Mesendoderm (in vitro differentiated cells): ENCODE data around the gene SMYD1.

Experiments
- DNase-seq: peaks from one replicate; pipeline ENCODE4 v3.0.0; 2013
- H2AK5ac ChIP-seq: 2 replicates; pipeline ENCODE4 v1.6.1; 2013; ENCODE audit warnings: low read length, inconsistent platforms
- H2BK120ac ChIP-seq: 2 replicates; pipeline ENCODE4 v1.6.1; 2013; ENCODE audit warnings: low read depth, mild to moderate bottlenecking, low read length, moderate library complexity, mixed read lengths
- H2BK15ac ChIP-seq: replicated peaks from 2 replicates; pipeline ENCODE4 v1.6.1; 2013; ENCODE audit warnings: low read depth, mild to moderate bottlenecking, moderate library complexity
- H2BK5ac ChIP-seq: 2 replicates; pipeline ENCODE4 v1.6.1; 2013; ENCODE audit warnings: low read length, inconsistent platforms
- H3K18ac ChIP-seq: 2 replicates; pipeline ENCODE4 v1.6.1; 2013; ENCODE audit warnings: mild to moderate bottlenecking, low read length, mixed read lengths
- H3K23ac ChIP-seq: one replicate; pipeline ENCODE4 v1.6.1; 2013; ENCODE audit warnings: low read length
- H3K27ac ChIP-seq: 2 replicates; pipeline ENCODE4 v1.5.1; 2013; ENCODE audit warnings: low read depth, mild to moderate bottlenecking, inconsistent platforms, low read length, moderate library complexity
- H3K27me3 ChIP-seq: 2 replicates; pipeline ENCODE4 v1.6.1; 2013; ENCODE audit warnings: low read length, control low read depth, mild to moderate bottlenecking, inconsistent platforms; ENCODE audit not compliant: insufficient read depth, poor library complexity
- H3K36me3 ChIP-seq: 2 replicates; pipeline ENCODE4 v1.6.1; 2013; ENCODE audit warnings: low read length, inconsistent platforms; ENCODE audit not compliant: control insufficient read depth, insufficient read depth
- H3K4ac ChIP-seq: one replicate; pipeline ENCODE4 v1.6.1; 2013; ENCODE audit warnings: low read depth, mild to moderate bottlenecking, low read length, moderate library complexity
- H3K4me1 ChIP-seq: 2 replicates; pipeline ENCODE4 v1.6.1; 2013; ENCODE audit warnings: low read depth, low read length, inconsistent platforms; ENCODE audit not compliant: control insufficient read depth
- H3K4me2 ChIP-seq: 2 replicates; pipeline ENCODE4 v1.6.1; 2013; ENCODE audit warnings: low read length
- H3K4me3 ChIP-seq: 2 replicates; pipeline ENCODE4 v1.5.1; 2013; ENCODE audit warnings: mild to moderate bottlenecking, low read length
- H3K56ac ChIP-seq: one replicate; pipeline ENCODE4 v1.6.1; 2013; ENCODE audit warnings: low read length
- H3K79me1 ChIP-seq: 2 replicates; pipeline ENCODE4 v1.6.1; 2013; ENCODE audit warnings: low read length, inconsistent platforms
- H3K79me2 ChIP-seq: 2 replicates; pipeline ENCODE4 v1.6.1; 2013; ENCODE audit warnings: mild to moderate bottlenecking, low read length; ENCODE audit not compliant: control insufficient read depth, insufficient read depth
- H3K9ac ChIP-seq: 2 replicates; pipeline ENCODE4 v1.6.1; 2013; ENCODE audit warnings: low read length, inconsistent platforms
- H4K5ac ChIP-seq: one replicate; pipeline ENCODE4 v1.6.1; 2013; ENCODE audit warnings: low read length
- H4K8ac ChIP-seq: one replicate; pipeline ENCODE4 v1.6.1; 2013; ENCODE audit warnings: low read depth, mild to moderate bottlenecking, control low read depth, low read length, moderate library complexity
- WGBS: extraction: QIAGEN DNeasy Blood & Tissue Kit; methylation state at CpG from one replicate; pipeline ENCODE4 v1.1.7; 2013; ENCODE audit warnings: low lambda C conversion rate, missing lambda C conversion rate; ENCODE audit not compliant: insufficient coverage; ENCODE audit errors: extremely low coverage; 5-methylcytosine and 5-hydroxymethylcytosine counted together

The SMYD1 gene

GRCh38 chr2:88114889-88115288, 47.3 kb downstream of the SMYD1 start:
- Histone ChIP-seq H3K79me2 (no peaks in the 10 kb centered on the region), H3K36me3 (no peaks in the 10 kb centered on the region), H3K23ac (no peak overlapping the region), H3K4me2 (no peak overlapping the region), H3K18ac (no peak overlapping the region), H3K79me1 (no peaks in the 10 kb centered on the region), H3K4me1 (no peaks in the 10 kb centered on the region), H2BK5ac (no peak overlapping the region), H3K4me3 (no peak overlapping the region), H3K56ac (no peak overlapping the region), H2BK15ac (no peak overlapping the region), H3K27me3 (no peaks in the 10 kb centered on the region), H2BK120ac (no peak overlapping the region), H3K4ac (no peak overlapping the region), H2AK5ac (no peak overlapping the region), H4K8ac (no peak overlapping the region), H4K5ac (no peak overlapping the region), H3K9ac (no peak overlapping the region), H3K27ac (no peak overlapping the region)
- DNase-seq, result no peak
- WGBS, result no CpG with 5 or more reads among the region's 5 CpGs

DNA sequence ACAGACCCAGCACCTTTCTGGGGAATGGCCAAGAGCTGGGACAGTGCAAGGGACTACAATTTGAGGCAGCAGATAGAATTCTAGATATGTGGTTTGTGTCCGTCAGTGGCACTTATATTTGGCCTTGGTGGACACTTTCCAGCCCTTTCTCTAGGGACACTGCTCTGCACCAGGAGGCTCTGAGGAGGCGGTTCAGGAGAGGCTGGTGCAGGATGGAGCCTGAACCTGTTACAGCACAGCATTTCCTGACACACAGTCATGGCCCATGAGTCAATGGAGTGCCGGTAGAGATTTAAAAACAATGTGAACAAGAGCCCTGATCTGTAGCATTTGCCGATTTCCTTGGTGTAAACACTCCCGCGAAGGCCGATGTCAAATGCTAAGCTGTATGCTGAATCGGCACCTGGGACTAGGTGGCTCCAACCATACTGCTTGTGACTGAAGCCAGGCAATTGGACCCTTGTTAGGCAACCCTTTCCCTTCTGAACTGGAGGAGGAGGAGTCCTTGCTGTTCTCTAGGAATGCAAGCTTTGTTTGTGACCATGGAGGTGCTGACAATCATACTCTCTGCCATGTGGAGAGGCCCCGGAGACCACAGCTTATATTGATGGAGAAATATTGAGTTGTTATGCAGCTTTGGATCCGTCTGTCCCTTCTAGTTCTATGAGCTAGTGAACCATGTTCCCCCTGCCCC, 48.3 kb downstream of the SMYD1 start:
- no peak overlapping the region for H3K4ac ChIP-seq
- DNase-seq, result no peak
- H2AK5ac ChIP-seq, result no peak overlapping the region
- H2BK15ac ChIP-seq, result no peak overlapping the region
- H3K56ac ChIP-seq, result no peak overlapping the region
- H2BK120ac ChIP-seq, result no peak overlapping the region
- no peaks in the 10 kb centered on the region for H3K79me1 ChIP-seq
- H3K4me1 ChIP-seq, result no peaks in the 10 kb centered on the region
- WGBS, result no CpG with 5 or more reads among the region's 10 CpGs
- H3K18ac ChIP-seq, result no peak overlapping the region
- no peak overlapping the region for H3K27ac ChIP-seq
- H3K4me3 ChIP-seq, result no peak overlapping the region
- no peak overlapping the region for H2BK5ac ChIP-seq
- no peak overlapping the region for H3K4me2 ChIP-seq
- no peak overlapping the region for H3K9ac ChIP-seq
- H3K79me2 ChIP-seq, result no peaks in the 10 kb centered on the region
- H4K8ac ChIP-seq, result no peak overlapping the region
- H3K36me3 ChIP-seq, result no peaks in the 10 kb centered on the region
- no peak overlapping the region for H4K5ac ChIP-seq
- no peaks in the 10 kb centered on the region for H3K27me3 ChIP-seq
- no peak overlapping the region for H3K23ac ChIP-seq

DNA sequence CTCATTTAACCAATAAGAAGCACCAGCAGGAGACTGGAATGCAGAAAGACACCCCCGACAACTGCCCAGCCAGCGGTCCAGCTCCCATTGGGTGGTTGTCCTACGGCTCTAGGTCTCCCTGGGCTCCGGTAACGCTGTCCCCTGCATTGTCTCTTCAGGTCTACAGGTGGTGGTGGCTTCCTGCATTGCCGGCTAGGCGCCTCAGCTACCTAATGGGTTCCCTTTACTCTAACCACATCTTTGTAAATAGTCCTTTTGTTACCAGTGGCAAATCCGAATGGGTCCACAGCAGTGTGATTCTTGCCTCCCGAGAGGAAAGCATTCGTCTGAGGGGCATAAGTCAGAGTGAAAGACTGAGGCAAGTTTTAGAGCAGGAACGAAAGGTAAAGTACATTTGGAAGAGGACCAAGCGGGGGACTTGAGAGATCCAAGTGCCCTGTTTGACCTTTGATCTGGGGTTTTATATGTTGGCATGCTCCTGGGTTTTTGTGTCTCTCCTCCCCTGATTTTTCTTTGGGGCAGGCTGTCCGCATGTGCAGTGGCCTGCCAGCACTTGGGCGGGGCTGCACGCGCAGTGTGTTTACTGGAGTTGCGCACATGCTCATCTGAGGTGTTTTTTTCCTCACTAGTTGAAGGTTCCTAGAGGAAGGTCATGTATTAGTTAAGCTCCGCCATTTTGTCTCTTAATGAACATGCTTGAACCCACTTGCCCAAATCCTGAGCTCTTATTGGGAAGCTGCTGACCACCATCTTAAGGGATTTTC, 49.2 kb downstream of the SMYD1 start:
- Histone ChIP-seq H3K23ac (no peak overlapping the region), H3K79me2 (no peaks in the 10 kb centered on the region), H4K8ac (no peak overlapping the region), H3K18ac (no peak overlapping the region), H4K5ac (no peak overlapping the region), H3K36me3 (no peaks in the 10 kb centered on the region), H3K79me1 (no peaks in the 10 kb centered on the region), H3K4me2 (no peak overlapping the region), H3K27ac (no peak overlapping the region), H3K4me3 (no peak overlapping the region), H2BK120ac (no peak overlapping the region), H2BK15ac (no peak overlapping the region), H3K4ac (no peak overlapping the region), H3K9ac (no peak overlapping the region), H2BK5ac (no peak overlapping the region), H3K27me3 (no peaks in the 10 kb centered on the region), H3K56ac (no peak overlapping the region), H2AK5ac (no peak overlapping the region), H3K4me1 (no peaks in the 10 kb centered on the region)
- no peak for DNase-seq
- WGBS, result no CpG with 5 or more reads among the region's 18 CpGs

- no peaks in the 10 kb centered on the region for H3K4me1 ChIP-seq
- WGBS, result no CpG with 5 or more reads among the region's 4 CpGs
- DNase-seq, result no peak
- no peak overlapping the region for H4K5ac ChIP-seq
- H3K79me2 ChIP-seq, result no peaks in the 10 kb centered on the region
- H3K4me2 ChIP-seq, result no peak overlapping the region
- H3K27ac ChIP-seq, result no peak overlapping the region
- H3K56ac ChIP-seq, result no peak overlapping the region
- H4K8ac ChIP-seq, result no peak overlapping the region
- H3K23ac ChIP-seq, result no peak overlapping the region
- no peak overlapping the region for H2BK15ac ChIP-seq
- no peak overlapping the region for H2BK5ac ChIP-seq
- H3K36me3 ChIP-seq, result no peaks in the 10 kb centered on the region
- no peak overlapping the region for H3K18ac ChIP-seq
- H3K79me1 ChIP-seq, result no peaks in the 10 kb centered on the region
- no peak overlapping the region for H3K4ac ChIP-seq
- H3K9ac ChIP-seq, result no peak overlapping the region
- H3K4me3 ChIP-seq, result no peak overlapping the region
- no peak overlapping the region for H2BK120ac ChIP-seq
- H3K27me3 ChIP-seq, result no peaks in the 10 kb centered on the region
- no peak overlapping the region for H2AK5ac ChIP-seq
Measured at GRCh38 chr2:88117973-88118372, 50.3 kb downstream of the SMYD1 start.

- no peak overlapping the region for H3K23ac ChIP-seq
- H2BK120ac ChIP-seq, result no peak overlapping the region
- no peaks in the 10 kb centered on the region for H3K27me3 ChIP-seq
- H3K56ac ChIP-seq, result no peak overlapping the region
- H4K8ac ChIP-seq, result no peak overlapping the region
- no peak overlapping the region for H4K5ac ChIP-seq
- H3K9ac ChIP-seq, result no peak overlapping the region
- WGBS, result no CpG with 5 or more reads among the region's 4 CpGs
- no peak overlapping the region for H2BK15ac ChIP-seq
- no peak for DNase-seq
- no peak overlapping the region for H3K27ac ChIP-seq
- H2BK5ac ChIP-seq, result no peak overlapping the region
- H3K79me1 ChIP-seq, result no peaks in the 10 kb centered on the region
- H3K4me2 ChIP-seq, result no peak overlapping the region
- no peaks in the 10 kb centered on the region for H3K4me1 ChIP-seq
- no peak overlapping the region for H3K18ac ChIP-seq
- H2AK5ac ChIP-seq, result no peak overlapping the region
- no peaks in the 10 kb centered on the region for H3K79me2 ChIP-seq
- H3K4ac ChIP-seq, result no peak overlapping the region
- H3K36me3 ChIP-seq, result no peaks in the 10 kb centered on the region
- H3K4me3 ChIP-seq, result no peak overlapping the region
Measured at GRCh38 chr2:88121678-88122077, 54.1 kb downstream of the SMYD1 start.
